Trophoblast cell (in vitro differentiated cells and primary cell): Measurements from ENCODE around the gene NOL3.

Experiments
- DNase-seq, 2 donors: peaks; one replicate each; pipeline ENCODE4 v3.0.0-alpha.2; 2016
- H2AFZ ChIP-seq: 2 replicates; pipeline ENCODE4 v1.6.1; 2013; ENCODE audit warnings: low read length, moderate library complexity, mild to moderate bottlenecking; ENCODE audit not compliant: insufficient read depth, poor library complexity
- H2AK5ac ChIP-seq: 2 replicates; pipeline ENCODE4 v1.6.1; 2013; ENCODE audit warnings: mild to moderate bottlenecking, low read length
- H2BK120ac ChIP-seq: 2 replicates; pipeline ENCODE4 v1.6.1; 2013; ENCODE audit warnings: low read length, mild to moderate bottlenecking, moderate library complexity; ENCODE audit not compliant: insufficient read depth, poor library complexity
- H2BK12ac ChIP-seq: 2 replicates; pipeline ENCODE4 v1.6.1; 2013; ENCODE audit warnings: mild to moderate bottlenecking, low read length, moderate library complexity
- H2BK5ac ChIP-seq: 2 replicates; pipeline ENCODE4 v1.6.1; 2013; ENCODE audit warnings: low read length, low read depth, moderate library complexity, mild to moderate bottlenecking; ENCODE audit not compliant: poor library complexity
- H3K14ac ChIP-seq: 2 replicates; pipeline ENCODE4 v1.6.1; 2013; ENCODE audit warnings: mild to moderate bottlenecking, low read length
- H3K18ac ChIP-seq: 2 replicates; pipeline ENCODE4 v1.6.1; 2013; ENCODE audit warnings: mild to moderate bottlenecking, low read length
- H3K23ac ChIP-seq: 2 replicates; pipeline ENCODE4 v1.6.1; 2013; ENCODE audit warnings: low read length
- H3K27ac ChIP-seq: 2 replicates; pipeline ENCODE4 v1.5.1; 2013; ENCODE audit warnings: low read depth, mild to moderate bottlenecking, inconsistent platforms, low read length, moderate library complexity
- H3K27me3 ChIP-seq: 2 replicates; pipeline ENCODE4 v1.6.1; 2013; ENCODE audit warnings: inconsistent platforms, mild to moderate bottlenecking, low read length, moderate library complexity; ENCODE audit not compliant: insufficient read depth
- H3K36me3 ChIP-seq, 2 experiments: 1 replicate in 1 of 2; 2 replicates in 1 of 2; pipeline ENCODE4 v1.6.1; 2013; ENCODE audit warnings: low read length in 2 of 2, mild to moderate bottlenecking in 2 of 2, moderate library complexity in 1 of 2; ENCODE audit not compliant: insufficient read depth in 2 of 2, control insufficient read depth in 1 of 2
- H3K4ac ChIP-seq: 2 replicates; pipeline ENCODE4 v1.6.1; 2013; ENCODE audit warnings: low read depth, mild to moderate bottlenecking, low read length, moderate library complexity
- H3K4me1 ChIP-seq, 2 experiments: 1 replicate in 1 of 2; 2 replicates in 1 of 2; pipeline ENCODE4 v1.6.1; 2013; ENCODE audit warnings: low read length in 2 of 2, mild to moderate bottlenecking in 2 of 2, moderate library complexity in 1 of 2; ENCODE audit not compliant: insufficient read depth in 2 of 2, control insufficient read depth in 1 of 2
- H3K4me2 ChIP-seq: 2 replicates; pipeline ENCODE4 v1.6.1; 2013; ENCODE audit warnings: inconsistent platforms, mild to moderate bottlenecking, low read length, moderate library complexity
- H3K4me3 ChIP-seq: 2 replicates; pipeline ENCODE4 v1.5.1; 2013; ENCODE audit warnings: mild to moderate bottlenecking, low read depth, low read length, inconsistent platforms
- H3K79me1 ChIP-seq: one replicate; pipeline ENCODE4 v1.6.1; 2013; ENCODE audit warnings: low read length
- H3K79me2 ChIP-seq: 2 replicates; pipeline ENCODE4 v1.6.1; 2013; ENCODE audit warnings: low read length, mild to moderate bottlenecking; ENCODE audit not compliant: control insufficient read depth, insufficient read depth, poor library complexity
- H3K9ac ChIP-seq: 2 replicates; pipeline ENCODE4 v1.6.1; 2013; ENCODE audit warnings: mild to moderate bottlenecking, low read length
- H3K9me3 ChIP-seq: 2 replicates; pipeline ENCODE4 v1.6.1; 2013; ENCODE audit warnings: low read depth, mild to moderate bottlenecking, control low read depth, inconsistent platforms, low read length; ENCODE audit not compliant: insufficient read depth
- H4K12ac ChIP-seq: 2 replicates; pipeline ENCODE4 v1.6.1; 2013; ENCODE audit warnings: low read depth, mild to moderate bottlenecking, low read length, moderate library complexity
- H4K8ac ChIP-seq: 2 replicates; pipeline ENCODE4 v1.6.1; 2013; ENCODE audit warnings: low read depth, mild to moderate bottlenecking, low read length, moderate library complexity
- H4K91ac ChIP-seq: one replicate; pipeline ENCODE4 v1.6.1; 2013; ENCODE audit warnings: low read depth, mild to moderate bottlenecking, low read length, moderate library complexity
- WGBS: extraction: QIAGEN DNeasy Blood & Tissue Kit; methylation state at CpG from one replicate; pipeline ENCODE4 v1.1.7; 2013; ENCODE audit warnings: missing lambda C conversion rate; ENCODE audit not compliant: insufficient read length, insufficient coverage; ENCODE audit errors: extremely low coverage; 5-methylcytosine and 5-hydroxymethylcytosine counted together

Gene NOL3

DNA sequence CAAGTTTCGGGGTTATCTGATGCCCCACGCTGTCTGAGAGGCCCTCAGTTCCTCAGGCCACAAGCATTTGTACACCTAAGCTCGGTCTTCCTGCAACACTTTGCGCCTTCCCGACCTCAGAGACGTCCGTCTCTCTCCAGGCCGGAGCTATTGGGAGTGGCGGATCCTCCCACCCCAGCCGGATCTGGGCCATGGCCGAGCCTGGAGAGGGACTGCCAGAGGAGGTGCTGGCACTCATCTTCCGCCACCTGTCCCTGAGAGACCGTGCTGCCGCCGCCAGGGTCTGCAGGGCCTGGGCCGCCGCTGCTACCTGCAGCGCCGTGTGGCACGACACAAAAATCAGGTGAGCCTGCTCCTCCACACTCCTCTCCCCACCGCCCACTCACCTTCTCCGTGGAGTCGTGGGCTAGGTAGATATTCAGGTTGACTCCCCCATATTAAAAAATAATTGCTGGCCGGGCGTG lies 8.7 kb upstream of the NOL3 start:
- Histone ChIP-seq H2BK12ac (no peak overlapping the region), H4K12ac (no peak overlapping the region)
- no CpG with 5 or more reads among the region's 25 CpGs for WGBS

DNA sequence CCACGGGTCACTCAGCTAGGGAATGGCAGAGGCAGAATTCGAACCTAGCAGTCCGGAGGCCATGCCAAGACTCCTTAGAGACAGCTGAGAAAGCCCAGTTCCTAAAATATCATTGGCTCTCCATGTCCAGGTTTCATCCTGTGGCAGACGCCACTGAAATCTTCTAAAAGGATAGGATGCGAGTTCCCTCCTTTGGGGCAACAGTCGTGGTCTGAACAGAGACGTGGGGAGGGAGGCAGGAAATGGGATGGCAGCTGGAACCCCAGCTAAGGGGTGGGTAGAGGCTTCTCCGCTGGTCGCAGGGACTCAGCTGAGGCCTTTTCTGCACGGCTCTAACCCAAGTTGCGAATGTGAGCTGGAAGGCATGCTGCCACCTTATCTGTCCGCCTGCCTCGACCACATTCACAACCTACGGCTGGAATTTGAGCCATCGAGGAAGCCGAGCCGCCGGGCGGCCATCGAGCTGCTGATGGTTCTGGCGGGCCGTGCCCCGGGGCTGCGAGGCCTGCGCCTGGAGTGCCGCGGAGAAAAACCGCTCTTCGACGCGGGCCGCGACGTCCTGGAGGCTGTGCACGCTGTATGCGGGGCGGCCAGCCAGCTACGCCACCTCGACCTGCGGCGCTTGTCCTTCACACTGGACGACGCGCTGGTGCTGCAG lies 7.7 kb upstream of the NOL3 start:
- H3K27me3 ChIP-seq: peaks cover 74% of the 10 kb centered on the region
- peaks cover 8% of the 10 kb centered on the region for H3K9me3 ChIP-seq
- no peak overlapping the region for H4K8ac ChIP-seq
- peaks cover 6% of the 10 kb centered on the region for H3K79me2 ChIP-seq
- H3K4me2 ChIP-seq: peak overlapping the region; percentile 63
- H3K36me3 ChIP-seq: no peaks in the 10 kb centered on the region
- H2BK12ac ChIP-seq: no peak overlapping the region
- H3K9ac ChIP-seq: no peak overlapping the region
- H3K27ac ChIP-seq: no peak overlapping the region
- no peak overlapping the region for H2AFZ ChIP-seq
- peaks cover 9% of the 10 kb centered on the region for H3K79me1 ChIP-seq
- no peak overlapping the region for H4K91ac ChIP-seq
- no peak overlapping the region for H4K12ac ChIP-seq
- H3K23ac ChIP-seq: no peak overlapping the region
- H3K4ac ChIP-seq: no peak overlapping the region
- no peak overlapping the region for H2BK120ac ChIP-seq
- no peak overlapping the region for H3K18ac ChIP-seq
- H3K14ac ChIP-seq: no peak overlapping the region
- H3K4me1 ChIP-seq: peaks cover 12 to 23% of the 10 kb centered on the region in 2 experiments
- H2AK5ac ChIP-seq: no peak overlapping the region
- H3K4me3 ChIP-seq: peak overlapping the region; percentile 11
- no peak overlapping the region for H2BK5ac ChIP-seq
- no CpG with 5 or more reads among the region's 44 CpGs for WGBS
- DNase-seq: peak; percentile 71 to 80

More for the DNA sequence above, 8.7 kb upstream of the NOL3 start:
- peaks cover 6% of the 10 kb centered on the region for H3K79me2 ChIP-seq
- H3K9me3 ChIP-seq: peaks cover 8% of the 10 kb centered on the region
- no peak overlapping the region for H2AK5ac ChIP-seq
- H3K14ac ChIP-seq: no peak overlapping the region
- no peak overlapping the region for H3K27ac ChIP-seq
- H3K4me2 ChIP-seq: no peak overlapping the region
- H4K91ac ChIP-seq: no peak overlapping the region
- H3K9ac ChIP-seq: no peak overlapping the region
- no peak overlapping the region for H2BK120ac ChIP-seq
- no peak for DNase-seq
- peaks cover 74% of the 10 kb centered on the region for H3K27me3 ChIP-seq
- peaks cover 12 to 23% of the 10 kb centered on the region in 2 experiments for H3K4me1 ChIP-seq
- H2AFZ ChIP-seq: no peak overlapping the region
- no peak overlapping the region for H3K4ac ChIP-seq
- H3K36me3 ChIP-seq: no peaks in the 10 kb centered on the region
- no peak overlapping the region for H3K23ac ChIP-seq
- H4K8ac ChIP-seq: no peak overlapping the region
- H3K18ac ChIP-seq: no peak overlapping the region
- peaks cover 9% of the 10 kb centered on the region for H3K79me1 ChIP-seq
- H2BK5ac ChIP-seq: no peak overlapping the region
- H3K4me3 ChIP-seq: no peak overlapping the region

DNA sequence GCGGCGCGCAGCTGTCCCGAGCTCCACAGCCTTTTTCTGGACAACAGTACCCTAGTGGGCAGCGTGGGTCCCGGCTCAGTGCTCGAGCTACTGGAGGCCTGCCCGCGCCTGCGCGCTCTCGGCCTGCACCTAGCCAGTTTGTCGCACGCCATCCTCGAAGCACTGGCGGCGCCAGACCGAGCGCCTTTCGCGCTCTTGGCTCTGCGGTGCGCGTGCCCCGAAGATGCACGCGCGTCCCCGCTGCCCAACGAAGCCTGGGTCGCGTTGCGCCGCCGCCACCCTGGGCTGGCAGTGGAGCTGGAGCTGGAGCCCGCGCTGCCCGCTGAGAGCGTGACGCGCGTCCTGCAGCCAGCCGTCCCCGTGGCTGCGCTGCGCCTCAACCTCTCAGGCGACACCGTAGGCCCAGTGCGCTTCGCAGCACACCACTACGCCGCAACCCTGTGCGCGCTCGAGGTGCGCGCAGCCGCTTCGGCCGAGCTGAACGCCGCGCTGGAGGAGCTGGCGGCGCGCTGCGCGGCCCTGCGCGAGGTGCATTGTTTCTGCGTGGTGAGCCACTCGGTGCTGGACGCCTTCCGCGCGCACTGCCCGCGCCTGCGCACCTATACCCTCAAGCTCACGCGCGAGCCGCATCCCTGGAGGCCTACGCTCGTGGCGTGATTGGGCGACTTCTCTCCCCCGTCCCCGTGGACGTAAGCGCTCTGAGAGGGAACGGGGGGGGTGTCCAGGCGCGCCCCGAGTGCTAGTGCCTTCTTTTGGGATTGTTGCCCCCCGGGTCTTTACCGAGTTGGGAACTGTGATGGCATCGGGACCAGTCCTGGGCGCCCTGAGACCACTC lies 7.0 kb upstream of the NOL3 start:
- Histone ChIP-seq H3K4me2 (peak overlapping the region; percentile 63), H3K79me2 (peaks cover 6% of the 10 kb centered on the region), H3K4ac (no peak overlapping the region), H3K14ac (no peak overlapping the region), H4K91ac (no peak overlapping the region), H3K4me1 (peaks cover 12 to 23% of the 10 kb centered on the region in 2 experiments), H2AK5ac (no peak overlapping the region), H4K12ac (no peak overlapping the region), H3K27me3 (peaks cover 72% of the 10 kb centered on the region), H3K23ac (no peak overlapping the region), H2BK12ac (no peak overlapping the region), H2BK5ac (no peak overlapping the region), H3K79me1 (peaks cover 9% of the 10 kb centered on the region), H3K9me3 (peaks cover 8% of the 10 kb centered on the region), H3K27ac (no peak overlapping the region), H3K4me3 (peak overlapping the region; percentile 11), H2AFZ (peak overlapping the region; percentile 19), H3K36me3 (no peaks in the 10 kb centered on the region), H4K8ac (no peak overlapping the region), H3K18ac (no peak overlapping the region), H3K9ac (no peak overlapping the region), H2BK120ac (no peak overlapping the region)
- no CpG with 5 or more reads among the region's 99 CpGs for WGBS
- DNase-seq: peak in 1 of 2 donors; percentile 31

DNA sequence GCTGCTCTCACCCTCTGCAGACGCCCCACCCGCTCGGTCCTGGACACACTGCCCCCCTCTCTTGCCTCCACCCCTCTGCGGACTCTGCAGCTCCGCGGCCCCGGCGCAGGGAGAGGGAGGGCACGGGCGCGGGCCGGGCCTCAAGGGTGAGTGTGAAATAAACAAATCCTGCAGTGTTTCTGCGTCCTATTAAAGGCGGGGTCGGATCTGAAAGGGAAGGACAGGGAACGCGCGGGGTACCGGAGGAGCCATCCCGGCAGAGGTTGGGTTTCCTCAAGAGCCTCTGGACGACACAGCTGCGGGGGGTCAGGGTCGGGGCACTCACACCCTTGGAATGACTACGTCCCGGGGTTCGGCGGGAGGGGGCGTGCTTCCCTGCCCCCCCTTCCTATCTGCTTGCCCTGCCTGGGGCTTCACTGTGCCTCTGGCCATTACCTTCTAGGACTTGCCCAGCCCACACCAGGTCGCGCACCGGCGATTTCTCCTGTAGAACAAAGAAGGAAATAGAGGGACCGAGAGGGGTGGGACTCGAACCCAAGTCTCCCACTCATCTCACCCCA lies 6.3 kb upstream of the NOL3 start:
- Histone ChIP-seq H3K4me2 (peak overlapping the region; percentile 63), H2BK12ac (no peak overlapping the region), H3K4me3 (no peak overlapping the region), H3K4me1 (peaks cover 12 to 23% of the 10 kb centered on the region in 2 experiments), H3K79me1 (peaks cover 9% of the 10 kb centered on the region), H3K23ac (no peak overlapping the region), H2AFZ (peak overlapping the region; percentile 19), H3K27me3 (peaks cover 74% of the 10 kb centered on the region), H3K9me3 (peaks cover 8% of the 10 kb centered on the region), H3K36me3 (no peaks in the 10 kb centered on the region), H4K91ac (no peak overlapping the region), H2AK5ac (no peak overlapping the region), H4K12ac (no peak overlapping the region), H2BK120ac (no peak overlapping the region), H3K79me2 (peaks cover 6% of the 10 kb centered on the region), H3K4ac (no peak overlapping the region), H3K27ac (no peak overlapping the region), H3K14ac (no peak overlapping the region), H2BK5ac (no peak overlapping the region), H4K8ac (no peak overlapping the region), H3K18ac (no peak overlapping the region), H3K9ac (no peak overlapping the region)
- WGBS: no CpG with 5 or more reads among the region's 34 CpGs
- no peak for DNase-seq
